ENCODE data around the gene PIK3C2B. TPM values are rescaled to one million over a fixed set of nuclear protein-coding genes. Genes with fewer than 3 reads are reported as not detected.

The PIK3C2B gene
- total RNA-seq, 3 donors from 2014 or later, result 13.6 to 18.1 (median 15.6) TPM

GRCh38 chr1:204464701-204465100 lies 29.9 kb downstream of the PIK3C2B start:
- Mint-ChIP-seq H3K36me3 (ENCODE audit: insufficient read depth) (peaks cover 29% of the 10 kb centered on the region), H3K4me1 (ENCODE audit: low read depth) (peaks cover 60% of the 10 kb centered on the region), H3K9me3 (no peaks in the 10 kb centered on the region), H3K27me3 (ENCODE audit: low read depth) (no peaks in the 10 kb centered on the region), H3K4me3 (no peak overlapping the region)
- no peak for DNase-seq
- no peak for ATAC-seq

DNA sequence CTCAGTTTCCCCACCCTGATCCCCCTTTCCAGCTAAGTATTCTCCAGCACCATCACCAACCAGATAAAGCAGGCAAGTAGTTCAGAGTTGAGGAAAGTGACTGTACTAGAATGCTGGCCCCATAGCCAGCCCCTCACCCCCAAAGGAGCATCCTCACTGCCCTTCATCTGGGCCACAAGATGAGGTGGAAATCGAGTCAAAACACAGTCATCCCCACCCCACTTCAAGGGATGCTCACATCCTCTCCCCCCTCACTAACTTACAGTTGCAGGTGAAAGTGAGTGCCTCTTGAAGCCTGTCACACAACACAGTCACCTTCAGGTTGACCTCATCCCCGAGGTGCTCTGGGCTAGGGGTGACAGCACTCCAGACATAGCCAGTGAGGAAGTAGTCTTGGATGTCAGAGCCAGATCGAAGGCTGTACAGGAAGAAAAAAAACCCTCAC lies 30.4 kb downstream of the PIK3C2B start:
- H3K4me3 Mint-ChIP-seq, result no peak overlapping the region
- H3K27me3 Mint-ChIP-seq (ENCODE audit: low read depth), result no peaks in the 10 kb centered on the region
- H3K9me3 Mint-ChIP-seq, result no peaks in the 10 kb centered on the region
- DNase-seq, result no peak
- ATAC-seq, result peak; percentile 72 to 74
- H3K4me1 Mint-ChIP-seq (ENCODE audit: low read depth), result peaks cover 64% of the 10 kb centered on the region
- peaks cover 30% of the 10 kb centered on the region for H3K36me3 Mint-ChIP-seq (ENCODE audit: insufficient read depth)

GRCh38 chr1:204463125-204464060 lies 31.2 kb downstream of the PIK3C2B start:
- Mint-ChIP-seq H3K36me3 (ENCODE audit: insufficient read depth) (peaks cover 28% of the 10 kb centered on the region), H3K9me3 (no peaks in the 10 kb centered on the region), H3K4me1 (ENCODE audit: low read depth) (peaks cover 66% of the 10 kb centered on the region), H3K27me3 (ENCODE audit: low read depth) (no peaks in the 10 kb centered on the region), H3K4me3 (no peak overlapping the region)
- ATAC-seq (no peak), DNase-seq (no peak)

DNA sequence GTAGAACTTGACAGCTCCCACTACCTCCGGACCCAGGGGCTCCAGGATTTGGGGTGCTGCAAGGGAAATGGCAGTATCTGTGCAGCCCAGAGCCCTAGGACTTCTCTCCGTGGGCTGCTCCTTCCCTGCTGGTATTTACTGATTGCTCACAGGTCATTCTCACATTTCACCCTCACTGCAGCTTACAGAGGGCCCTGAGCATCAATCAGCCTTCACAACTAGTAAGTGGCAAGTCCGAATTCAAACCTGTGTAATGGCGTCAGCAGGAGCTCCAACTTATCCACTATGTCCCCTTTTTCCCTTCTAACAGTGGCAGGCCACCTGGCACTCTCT lies 32.4 kb downstream of the PIK3C2B start:
- peaks cover 28% of the 10 kb centered on the region for H3K36me3 Mint-ChIP-seq (ENCODE audit: insufficient read depth)
- ATAC-seq (no peak), DNase-seq (no peak)
- peaks cover 68% of the 10 kb centered on the region for H3K4me1 Mint-ChIP-seq (ENCODE audit: low read depth)
- no peaks in the 10 kb centered on the region for H3K9me3 Mint-ChIP-seq
- H3K27me3 Mint-ChIP-seq (ENCODE audit: low read depth), result no peaks in the 10 kb centered on the region
- H3K4me3 Mint-ChIP-seq, result peak overlapping the region; percentile 6

DNA sequence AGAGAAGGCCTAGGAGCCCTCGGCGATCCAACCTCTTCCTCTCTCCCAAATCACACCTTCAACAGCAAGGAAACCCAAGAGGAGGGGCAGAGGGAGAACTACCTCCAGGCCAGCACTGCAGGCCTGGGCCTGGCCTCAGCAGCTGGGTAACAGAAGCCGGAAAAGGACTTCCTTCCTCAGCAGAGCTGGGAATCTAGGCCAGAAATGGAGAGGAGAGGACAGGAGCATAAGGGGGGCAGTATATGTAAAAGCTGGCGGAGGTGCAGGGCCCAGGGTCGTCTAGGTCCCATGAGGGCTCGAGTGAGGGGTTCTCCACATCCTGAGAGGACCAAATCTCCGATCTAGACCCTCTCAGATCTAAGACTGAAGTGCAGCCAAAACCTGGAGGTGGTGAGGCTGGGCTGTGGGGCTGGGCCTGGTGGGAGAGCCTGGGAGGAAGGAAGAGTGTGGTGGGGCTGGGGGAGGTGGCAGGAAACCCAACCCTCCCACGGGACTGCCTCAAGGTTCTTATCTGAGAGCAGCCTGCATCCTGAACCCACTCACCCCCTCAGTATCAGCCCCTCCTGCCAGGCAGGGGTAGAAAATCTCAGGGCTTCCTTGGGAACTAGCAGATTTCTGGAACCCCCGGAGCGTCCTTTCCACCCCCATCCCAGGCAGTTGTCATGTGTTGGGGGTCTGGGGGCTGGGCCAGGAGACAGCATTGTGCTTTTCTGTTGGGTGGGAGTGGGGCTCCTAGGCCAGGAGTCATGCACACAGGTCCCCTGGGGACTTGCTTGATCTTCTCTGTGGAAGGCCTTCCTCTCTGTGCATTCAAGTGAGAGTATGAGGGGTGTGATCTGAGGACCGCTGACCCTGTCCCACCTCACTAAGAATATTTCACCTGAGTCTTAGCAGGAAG lies 33.0 kb downstream of the PIK3C2B start:
- H3K9me3 Mint-ChIP-seq, result no peaks in the 10 kb centered on the region
- H3K27me3 Mint-ChIP-seq (ENCODE audit: low read depth), result no peaks in the 10 kb centered on the region
- DNase-seq (peak; percentile 28), ATAC-seq (peak; percentile 54)
- H3K4me3 Mint-ChIP-seq, result peak overlapping the region; percentile 29
- H3K4me1 Mint-ChIP-seq (ENCODE audit: low read depth), result peaks cover 68% of the 10 kb centered on the region
- peaks cover 26% of the 10 kb centered on the region for H3K36me3 Mint-ChIP-seq (ENCODE audit: insufficient read depth)

DNA sequence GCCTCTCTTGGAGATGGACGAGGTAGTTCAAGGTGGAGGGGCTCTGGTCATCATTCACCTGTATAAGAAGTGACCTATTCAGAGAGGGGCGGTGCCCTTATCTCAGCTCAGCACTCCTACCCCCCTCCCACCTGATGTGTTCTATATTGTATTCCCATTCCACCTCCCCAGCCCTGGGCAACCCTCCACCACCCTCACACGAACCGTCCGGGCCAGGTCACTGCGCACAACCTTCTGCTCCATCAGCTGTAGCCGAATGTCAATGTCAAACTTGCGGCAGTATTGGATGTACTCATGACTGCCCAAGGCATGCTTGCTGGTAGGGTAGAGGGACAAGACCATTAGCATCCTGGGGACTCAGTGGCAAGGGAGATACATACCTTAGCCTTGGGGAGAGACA lies 34.3 kb downstream of the PIK3C2B start:
- H3K4me3 Mint-ChIP-seq, result no peak overlapping the region
- H3K36me3 Mint-ChIP-seq (ENCODE audit: insufficient read depth), result peaks cover 26% of the 10 kb centered on the region
- H3K27me3 Mint-ChIP-seq (ENCODE audit: low read depth), result no peaks in the 10 kb centered on the region
- ATAC-seq, result no peak
- H3K4me1 Mint-ChIP-seq (ENCODE audit: low read depth), result peaks cover 59% of the 10 kb centered on the region
- no peak for DNase-seq
- H3K9me3 Mint-ChIP-seq, result no peaks in the 10 kb centered on the region

DNA sequence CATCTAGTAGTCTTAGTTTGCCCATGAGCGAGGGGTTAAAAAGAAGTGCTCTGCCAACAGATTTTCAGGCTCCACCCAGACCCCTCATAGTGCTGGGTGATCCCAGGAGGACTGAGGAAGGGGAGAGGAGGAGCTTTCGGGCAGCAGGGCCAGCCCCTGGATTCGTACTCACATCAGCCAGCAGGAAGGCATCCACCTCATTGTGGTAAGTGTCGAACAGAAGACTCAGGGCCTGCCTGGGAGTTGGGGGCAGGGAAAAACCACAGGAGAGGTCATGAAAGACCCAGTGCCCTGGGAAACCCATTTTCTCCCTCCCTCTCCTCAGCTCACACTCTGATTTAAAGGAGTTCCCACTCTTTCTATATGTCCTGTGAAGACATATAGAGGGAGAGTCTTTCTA lies 34.9 kb downstream of the PIK3C2B start:
- no peak for ATAC-seq
- H3K4me3 Mint-ChIP-seq, result no peak overlapping the region
- H3K27me3 Mint-ChIP-seq (ENCODE audit: low read depth), result no peaks in the 10 kb centered on the region
- peaks cover 29% of the 10 kb centered on the region for H3K36me3 Mint-ChIP-seq (ENCODE audit: insufficient read depth)
- H3K9me3 Mint-ChIP-seq, result no peaks in the 10 kb centered on the region
- no peak for DNase-seq
- H3K4me1 Mint-ChIP-seq (ENCODE audit: low read depth), result peaks cover 53% of the 10 kb centered on the region

- Mint-ChIP-seq H3K4me3 (no peak overlapping the region), H3K36me3 (ENCODE audit: insufficient read depth) (peaks cover 26% of the 10 kb centered on the region), H3K27me3 (ENCODE audit: low read depth) (no peaks in the 10 kb centered on the region), H3K9me3 (no peaks in the 10 kb centered on the region), H3K4me1 (ENCODE audit: low read depth) (peaks cover 46% of the 10 kb centered on the region)
- DNase-seq (no peak), ATAC-seq (no peak)
Observed at GRCh38 chr1:204457666-204458065, 36.9 kb downstream of the PIK3C2B start.

GRCh38 chr1:204456826-204457442 lies 37.7 kb downstream of the PIK3C2B start:
- H3K9me3 Mint-ChIP-seq, result no peaks in the 10 kb centered on the region
- H3K36me3 Mint-ChIP-seq (ENCODE audit: insufficient read depth), result peaks cover 26% of the 10 kb centered on the region
- no peak overlapping the region for H3K4me3 Mint-ChIP-seq
- no peaks in the 10 kb centered on the region for H3K27me3 Mint-ChIP-seq (ENCODE audit: low read depth)
- H3K4me1 Mint-ChIP-seq (ENCODE audit: low read depth), result peaks cover 43% of the 10 kb centered on the region
- DNase-seq (no peak), ATAC-seq (no peak)

DNA sequence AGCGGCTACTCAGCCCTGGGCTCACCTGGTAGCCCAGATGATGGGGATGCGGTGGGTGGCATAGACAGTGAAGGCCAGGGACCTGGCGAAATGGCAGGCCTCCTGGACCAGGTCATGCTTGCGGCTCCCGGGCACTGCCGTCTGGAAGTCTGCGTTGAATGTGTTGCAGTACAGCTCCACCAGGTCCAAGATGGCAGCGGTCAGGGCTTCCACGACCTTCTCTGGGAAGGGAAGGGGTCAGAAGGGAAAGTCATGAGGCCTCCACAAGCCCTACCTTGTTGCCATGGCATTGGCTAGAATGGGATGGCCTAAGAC lies 38.8 kb downstream of the PIK3C2B start:
- DNase-seq, result no peak
- H3K9me3 Mint-ChIP-seq, result no peaks in the 10 kb centered on the region
- no peak for ATAC-seq

GRCh38 chr1:204455063-204455830 lies 39.4 kb downstream of the PIK3C2B start:
- no peak for ATAC-seq
- DNase-seq, result no peak

More for the DNA sequence above, 38.8 kb downstream of the PIK3C2B start:
- H3K4me1 Mint-ChIP-seq (ENCODE audit: low read depth), result peaks cover 36% of the 10 kb centered on the region
- no peaks in the 10 kb centered on the region for H3K27me3 Mint-ChIP-seq (ENCODE audit: low read depth)
- H3K4me3 Mint-ChIP-seq, result no peak overlapping the region
- peaks cover 26% of the 10 kb centered on the region for H3K36me3 Mint-ChIP-seq (ENCODE audit: insufficient read depth)

GRCh38 chr1:204454476-204454875 lies 40.1 kb downstream of the PIK3C2B start:
- ATAC-seq, result no peak
- H3K9me3 Mint-ChIP-seq, result no peaks in the 10 kb centered on the region
- peaks cover 17% of the 10 kb centered on the region for H3K36me3 Mint-ChIP-seq (ENCODE audit: insufficient read depth)
- DNase-seq, result no peak
- H3K4me1 Mint-ChIP-seq (ENCODE audit: low read depth), result peaks cover 32% of the 10 kb centered on the region
- no peak overlapping the region for H3K4me3 Mint-ChIP-seq
- H3K27me3 Mint-ChIP-seq (ENCODE audit: low read depth), result no peaks in the 10 kb centered on the region

More at GRCh38 chr1:204455063-204455830, 39.4 kb downstream of the PIK3C2B start:
- Mint-ChIP-seq H3K4me3 (no peak overlapping the region), H3K9me3 (no peaks in the 10 kb centered on the region), H3K27me3 (ENCODE audit: low read depth) (no peaks in the 10 kb centered on the region), H3K36me3 (ENCODE audit: insufficient read depth) (peaks cover 23% of the 10 kb centered on the region), H3K4me1 (ENCODE audit: low read depth) (peaks cover 35% of the 10 kb centered on the region)

DNA sequence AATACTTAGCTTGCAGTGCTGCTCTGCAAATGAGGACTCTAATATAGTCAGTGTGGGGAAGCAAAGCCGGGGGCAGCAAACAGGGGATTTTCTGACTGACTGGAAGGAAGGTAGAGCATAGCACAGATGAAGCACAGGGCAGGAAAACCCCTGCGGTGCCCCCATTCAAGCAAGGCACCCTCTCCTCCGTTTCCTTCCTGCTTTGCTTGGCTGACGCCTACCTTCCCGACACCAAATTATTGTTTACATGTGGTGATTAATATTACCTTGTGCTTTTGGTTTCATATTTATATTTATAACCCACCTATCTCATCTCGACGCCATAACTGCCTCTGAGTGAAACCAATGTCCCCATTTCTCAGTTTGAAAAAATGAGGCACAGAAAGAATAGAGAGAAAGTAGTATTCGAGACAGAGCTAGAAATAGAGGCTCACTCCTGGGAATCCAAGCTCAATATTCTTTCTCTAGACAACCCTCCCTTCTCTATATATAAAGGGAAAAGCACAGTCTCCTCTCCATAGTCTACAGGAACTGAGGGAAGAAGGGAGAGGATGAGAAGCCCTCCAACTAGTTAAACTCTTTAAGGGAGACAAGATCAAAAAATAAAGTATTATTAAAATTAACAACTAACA lies 41.3 kb downstream of the PIK3C2B start:
- ATAC-seq, result peak; percentile 98 to 99
- peak; percentile 77 for DNase-seq
- no peaks in the 10 kb centered on the region for H3K9me3 Mint-ChIP-seq
- H3K36me3 Mint-ChIP-seq (ENCODE audit: insufficient read depth), result peaks cover 14% of the 10 kb centered on the region
- no peaks in the 10 kb centered on the region for H3K27me3 Mint-ChIP-seq (ENCODE audit: low read depth)
- peak overlapping the region; percentile 64 for H3K4me3 Mint-ChIP-seq
- peaks cover 37% of the 10 kb centered on the region for H3K4me1 Mint-ChIP-seq (ENCODE audit: low read depth)
